ENCODE data around the gene PROCA1. TPM values are rescaled to one million over a fixed set of nuclear protein-coding genes. Genes with fewer than 3 reads are reported as not detected.

Gene PROCA1
- total RNA-seq, 2 experiments from 2014 or later: 3.9 to 4.8 TPM

- ChIA-PET CTCF (interaction anchor here (1.0 to 1.5 kb wide), 2 partner anchors 10 to 231 kb away, joined by 3 to 8 read pairs; partner anchors contain the start of gene NEK8), POLR2A (no interaction called here)
Observed at GRCh38 chr17:28718333-28719020, 6.8 kb upstream of the PROCA1 start.

GRCh38 chr17:28717578-28718332, 6.1 kb upstream of the PROCA1 start, which contains the start of gene RAB34:
Gene RAB34, minus strand, starts transcription at chr17:28717868. Its CDS starts 602 bp downstream, at chr17:28717266.
- POLR2A ChIA-PET: no interaction called here
- CTCF ChIA-PET: no interaction called here

- ChIA-PET POLR2A (no interaction called here), CTCF (interaction anchor here (0.5 to 2.2 kb wide), 2 partner anchors 10 to 1053 kb away, joined by 3 to 10 read pairs; no protein-coding TSS in a partner anchor)
Observed at GRCh38 chr17:28716740-28717577, 5.3 kb upstream of the PROCA1 start.

GRCh38 chr17:28715217-28715616, 3.5 kb upstream of the PROCA1 start:
- ChIA-PET POLR2A (no interaction called here), CTCF (interaction anchor here (2.2 kb wide), 1 partner anchor 12 kb away, joined by 10 read pairs; no protein-coding TSS in a partner anchor)

- CTCF ChIA-PET: no interaction called here
- POLR2A ChIA-PET: no interaction called here
Observed at GRCh38 chr17:28714281-28714680, 2.6 kb upstream of the PROCA1 start.

GRCh38 chr17:28712705-28713415, 1.2 kb upstream of the PROCA1 start:
- ChIA-PET CTCF (interaction anchor here (1.1 kb wide), 1 partner anchor 15 kb away, joined by 3 read pairs; no protein-coding TSS in a partner anchor), POLR2A (interaction anchor here (0.6 to 2.2 kb wide), 3 partner anchors 8 to 51 kb away, joined by 3 to 43 read pairs (median 3); partner anchors contain the start of genes RPL23A, SDF2 and SUPT6H)

GRCh38 chr17:28712032-28712704, 480 bp upstream of the PROCA1 start:
- ChIA-PET CTCF (interaction anchor here (1.0 to 1.9 kb wide), 3 partner anchors 8 to 68 kb away, joined by 3 to 8 read pairs (median 7); partner anchors contain the start of genes RPL23A and TLCD1), POLR2A (interaction anchor here (0.6 to 2.2 kb wide), 5 partner anchors 9 to 130 kb away, joined by 3 to 43 read pairs (median 3); partner anchors contain the start of genes RPL23A, SDF2, SUPT6H and TLCD1)

- ChIA-PET CTCF (interaction anchor here (1.0 to 1.9 kb wide), 5 partner anchors 9 to 67 kb away, joined by 3 to 8 read pairs (median 3); partner anchors contain the start of genes NEK8, RPL23A and TLCD1), POLR2A (interaction anchor here (0.5 to 2.2 kb wide), 11 partner anchors 10 to 241 kb away, joined by 3 to 43 read pairs (median 5); partner anchors contain the start of genes BLTP2, RPL23A, SDF2 and SUPT6H)
Observed at GRCh38 chr17:28710861-28711722, 596 bp downstream of the PROCA1 start.

- CTCF ChIA-PET: no interaction called here
- POLR2A ChIA-PET: no interaction called here
Observed at GRCh38 chr17:28707339-28707720, 4.4 kb downstream of the PROCA1 start.

GRCh38 chr17:28706471-28707338, 5.0 kb downstream of the PROCA1 start:
- POLR2A ChIA-PET: no interaction called here

GRCh38 chr17:28705728-28706334, 5.9 kb downstream of the PROCA1 start:
- ChIA-PET CTCF (no interaction called here), POLR2A (no interaction called here)

More at GRCh38 chr17:28706471-28707338, 5.0 kb downstream of the PROCA1 start:
- CTCF ChIA-PET: no interaction called here

GRCh38 chr17:28705074-28705659, 6.5 kb downstream of the PROCA1 start:
- POLR2A ChIA-PET: no interaction called here
- CTCF ChIA-PET: no interaction called here

- ChIA-PET POLR2A (interaction anchor here (0.7 kb wide), 1 partner anchor 24 kb away, joined by 3 read pairs; no protein-coding TSS in a partner anchor), CTCF (no interaction called here)
Observed at GRCh38 chr17:28704219-28704858, 7.3 kb downstream of the PROCA1 start.

GRCh38 chr17:28703552-28704218, 8.0 kb downstream of the PROCA1 start:
- ChIA-PET POLR2A (no interaction called here), CTCF (no interaction called here)

- ChIA-PET CTCF (no interaction called here), POLR2A (no interaction called here)
Observed at GRCh38 chr17:28702752-28703150, 8.9 kb downstream of the PROCA1 start.

Data from activated CD8-positive, alpha-beta memory T cell treated with anti-CD3 and anti-CD28 coated beads for 36 hours (primary cell).